NCI-H82 (cell line): ENCODE results near the gene OSBPL9.
"Not testable (repeated sequence)": the region's sequence is repeated elsewhere in the genome, so short reads cannot be mapped to it uniquely, and the experiment has no call there.

ENCODE experiments used
- DNase-seq: peaks from one replicate; lab custom pipeline; 2025; lab: John Stamatoyannopoulos, UW

Gene OSBPL9

GRCh38 chr1:51789342-51789741 is 172.4 kb downstream of the OSBPL9 start:
- no peak for DNase-seq

GRCh38 chr1:51790385-51790784 is 173.5 kb downstream of the OSBPL9 start:
- no peak for DNase-seq

GRCh38 chr1:51791888-51792287 is 175.0 kb downstream of the OSBPL9 start:
- DNase-seq: no peak

GRCh38 chr1:51792864-51793263 is 176.0 kb downstream of the OSBPL9 start:
- no peak for DNase-seq

- no peak for DNase-seq
These were observed 177.4 kb downstream of the OSBPL9 start for GRCh38 chr1:51794260-51794659.

DNA sequence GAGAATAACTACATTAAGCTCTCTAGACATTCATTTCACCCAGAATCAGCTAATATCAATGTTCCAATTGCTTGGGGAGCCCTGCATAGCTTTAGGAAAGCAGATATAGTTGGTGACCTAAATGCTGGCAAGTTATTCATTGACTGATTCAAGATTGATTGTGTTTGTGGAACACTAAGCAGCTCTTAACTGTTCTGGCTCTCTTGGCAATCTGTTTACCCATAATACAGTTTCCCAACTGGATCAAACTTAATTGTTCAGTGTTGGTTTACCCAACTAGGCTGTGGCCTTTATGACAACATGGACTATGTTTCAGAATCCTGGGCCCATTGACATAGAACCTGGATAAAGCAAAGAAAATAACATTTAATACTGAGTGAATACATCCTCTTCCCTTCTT is 178.0 kb downstream of the OSBPL9 start:
- no peak for DNase-seq

GRCh38 chr1:51799372-51799771 is 182.5 kb downstream of the OSBPL9 start:
- DNase-seq: no peak

GRCh38 chr1:51814513-51814912 is 197.6 kb downstream of the OSBPL9 start:
- no peak for DNase-seq

DNA sequence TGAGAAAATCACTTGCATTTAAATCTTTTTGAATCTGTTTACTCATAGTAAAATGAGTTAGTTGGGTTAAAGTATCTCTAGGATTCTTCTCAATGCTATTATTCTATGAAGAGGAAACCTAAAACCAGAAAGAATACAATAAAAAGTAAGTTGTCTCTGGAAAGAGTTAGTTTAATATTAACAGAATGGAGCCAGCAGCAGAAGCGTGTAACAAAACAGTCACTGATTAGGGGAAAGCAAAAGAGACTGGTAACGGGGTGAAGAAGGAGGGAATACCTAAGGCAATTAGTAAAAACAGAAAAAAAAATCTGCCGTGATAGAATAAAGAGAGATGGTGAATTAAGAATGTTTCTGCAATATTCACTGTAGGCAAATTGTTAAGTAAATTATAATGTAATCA is 201.6 kb downstream of the OSBPL9 start:
- no peak for DNase-seq

- DNase-seq: not testable (repeated sequence)
These were observed 202.1 kb downstream of the OSBPL9 start for GRCh38 chr1:51819021-51819420.

DNA sequence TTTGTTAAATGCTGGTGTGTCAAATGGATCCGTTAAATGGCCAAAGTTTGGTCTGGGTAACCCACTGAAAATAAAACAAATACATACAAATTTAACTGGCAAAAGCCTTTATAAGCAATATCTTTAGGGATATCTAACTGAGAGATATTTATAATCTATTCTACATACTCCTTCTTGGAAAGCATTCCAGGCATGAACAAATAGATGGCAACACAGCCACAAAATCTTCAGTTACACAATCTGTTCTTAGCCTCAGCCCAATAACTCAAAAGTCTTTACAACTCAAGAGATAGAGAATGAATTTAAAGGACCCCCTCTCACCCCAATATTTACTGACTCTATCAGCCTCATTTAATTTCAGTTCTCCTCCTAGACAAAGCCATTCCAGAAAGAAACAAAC is 202.9 kb downstream of the OSBPL9 start:
- DNase-seq: no peak

GRCh38 chr1:51829058-51829457 is 212.2 kb downstream of the OSBPL9 start:
- DNase-seq: no peak

GRCh38 chr1:51833700-51834099 is 216.8 kb downstream of the OSBPL9 start:
- no peak for DNase-seq

DNA sequence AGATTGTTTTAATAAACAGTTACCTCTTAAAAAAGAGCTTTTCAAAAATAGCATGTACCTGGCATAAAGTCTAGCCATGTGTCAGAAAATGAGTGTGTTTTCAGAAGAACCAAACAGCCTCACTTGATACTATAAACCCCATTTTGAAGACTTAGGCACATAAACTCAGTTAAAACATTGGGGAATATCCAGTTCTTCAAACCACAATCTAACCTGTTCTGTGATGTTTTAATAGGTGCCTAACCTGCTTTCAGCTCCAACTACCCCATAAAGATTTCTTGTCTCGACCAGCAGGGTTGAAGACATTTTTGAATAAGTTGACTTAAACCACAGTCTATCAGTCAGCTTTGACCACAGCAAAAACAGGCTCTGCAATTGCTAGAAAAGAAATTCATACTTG is 220.4 kb downstream of the OSBPL9 start:
- DNase-seq: no peak
